Occipital lobe (tissue), 2 donors: ENCODE results near the gene PANX2. TPM values are rescaled to one million over a fixed set of nuclear protein-coding genes. Genes with fewer than 3 reads are reported as not detected.

Source experiments
- DNase-seq: peaks from one replicate; lab custom pipeline; 2025; lab: John Stamatoyannopoulos, UW
- total RNA-seq: library from RNA; depleted of rRNA; stranded (reverse); fragments of >200 nt; gene quantifications from one replicate; pipeline ENCODE4 v1.2.3, GENCODE V29; 2014

PANX2 gene
- total RNA-seq, 1 donor from 2014 or later = 3.1 TPM

DNA sequence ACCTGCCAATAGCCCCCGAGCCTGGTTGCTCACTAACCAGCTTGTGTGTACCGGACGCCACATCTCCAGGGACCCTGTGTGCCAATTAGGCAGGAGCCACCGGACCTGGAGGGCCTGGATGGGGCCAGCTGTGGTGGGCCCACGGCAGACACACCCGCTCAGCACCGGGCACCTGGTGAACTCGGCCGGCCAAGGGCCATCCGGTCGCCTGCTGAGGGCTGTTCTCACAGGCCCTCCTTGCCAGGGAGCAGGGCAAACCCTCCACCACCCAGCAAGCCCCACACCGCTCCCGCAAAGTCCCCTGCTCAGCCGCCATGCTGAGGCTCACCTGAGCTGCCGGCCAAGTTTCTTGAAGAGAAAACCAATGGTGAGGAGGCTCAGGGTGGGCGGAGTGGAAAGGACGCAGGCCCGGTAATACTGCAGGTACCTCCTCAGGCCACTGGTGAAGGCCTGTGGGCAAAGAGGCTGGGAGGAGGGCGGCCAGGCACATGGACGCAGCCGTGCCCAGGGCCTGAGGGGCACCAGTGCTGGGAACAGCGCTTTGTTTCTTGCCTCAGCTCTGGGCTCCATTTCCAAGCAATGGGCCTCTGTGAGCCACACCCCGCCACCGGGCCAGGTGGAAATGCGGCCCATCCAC is 57.2 kb downstream of the PANX2 start:
- no peak for DNase-seq

DNA sequence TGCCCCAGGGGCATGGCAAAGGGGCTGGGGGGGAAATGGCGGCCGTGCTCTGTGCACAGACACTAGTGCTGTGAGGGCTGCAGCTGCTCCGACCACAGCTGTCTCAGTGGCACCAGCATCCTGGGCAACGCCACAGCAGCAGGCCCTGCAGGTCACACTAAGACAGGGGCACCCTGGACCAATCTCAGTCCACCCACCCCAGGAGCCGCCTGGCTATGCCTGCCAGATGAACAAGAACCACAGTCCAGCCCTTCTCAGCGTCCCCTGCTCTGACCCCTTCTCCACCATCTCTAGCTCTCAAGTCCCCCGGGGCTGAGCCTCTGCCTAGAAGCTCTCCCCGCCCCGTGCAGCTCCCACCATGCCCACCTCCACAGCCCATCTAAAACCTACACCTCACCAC is 57.8 kb downstream of the PANX2 start:
- no peak for DNase-seq

DNA sequence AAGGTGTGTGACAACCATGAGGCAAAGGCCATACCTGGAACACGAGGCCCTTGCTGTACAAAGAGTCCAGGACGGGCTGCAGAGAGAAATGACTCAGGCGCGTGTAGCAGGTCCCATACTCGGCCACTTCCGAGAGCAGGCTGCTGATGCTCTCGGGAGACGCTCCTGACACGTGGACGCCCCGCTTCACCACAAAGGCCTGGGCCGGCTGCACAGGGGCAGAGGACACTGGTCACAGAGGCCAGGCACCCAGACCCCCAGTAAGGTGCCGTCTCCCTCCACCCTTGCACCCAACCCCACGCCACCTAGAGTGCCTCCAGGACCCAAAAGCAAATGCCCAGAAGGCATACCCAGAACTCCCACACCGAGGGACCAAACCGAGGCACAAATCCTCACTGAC is 58.8 kb downstream of the PANX2 start:
- no peak for DNase-seq

Other genes starting within 250 kb of the PANX2 start
- 13.1 TPM for gene PIM3, start 210.0 kb upstream of the PANX2 start, total RNA-seq
- not detected for gene IL17REL, start 158.0 kb upstream of the PANX2 start, total RNA-seq
- not detected for gene TTLL8, start 112.4 kb upstream of the PANX2 start, total RNA-seq
- gene MLC1, start 85.3 kb upstream of the PANX2 start, total RNA-seq = 32.6 TPM
- 0.78 TPM for gene MOV10L1, start 80.7 kb upstream of the PANX2 start, total RNA-seq
- gene TRABD, start 15.2 kb downstream of the PANX2 start, total RNA-seq = 3.0 TPM
- 7.8 TPM for gene SELENOO, start 30.3 kb downstream of the PANX2 start, total RNA-seq
- 34.0 TPM for gene TUBGCP6, start 74.3 kb downstream of the PANX2 start, total RNA-seq
- 19.8 TPM for gene HDAC10, start 80.5 kb downstream of the PANX2 start, total RNA-seq
- gene MAPK12, start 91.0 kb downstream of the PANX2 start, total RNA-seq = 11.4 TPM
- 21.8 TPM for gene MAPK11, start 99.6 kb downstream of the PANX2 start, total RNA-seq
- gene PLXNB2, start 136.9 kb downstream of the PANX2 start, total RNA-seq = 46.0 TPM
- 16.5 TPM for gene DENND6B, start 156.3 kb downstream of the PANX2 start, total RNA-seq
- gene PPP6R2, start 172.6 kb downstream of the PANX2 start, total RNA-seq = 71.7 TPM